ENCODE measurements around the gene KRTAP5-6. TPM values are rescaled to one million over a fixed set of nuclear protein-coding genes. Genes with fewer than 3 reads are reported as not detected.

Gene KRTAP5-6, protein sequence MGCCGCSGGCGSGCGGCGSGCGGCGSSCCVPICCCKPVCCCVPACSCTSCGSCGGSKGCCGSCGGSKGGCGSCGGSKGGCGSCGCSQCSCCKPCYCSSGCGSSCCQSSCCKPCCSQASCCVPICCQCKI
- total RNA-seq (2014; rRNA removed; shearing (Covaris generic)) = not detected in 2 replicates

DNA sequence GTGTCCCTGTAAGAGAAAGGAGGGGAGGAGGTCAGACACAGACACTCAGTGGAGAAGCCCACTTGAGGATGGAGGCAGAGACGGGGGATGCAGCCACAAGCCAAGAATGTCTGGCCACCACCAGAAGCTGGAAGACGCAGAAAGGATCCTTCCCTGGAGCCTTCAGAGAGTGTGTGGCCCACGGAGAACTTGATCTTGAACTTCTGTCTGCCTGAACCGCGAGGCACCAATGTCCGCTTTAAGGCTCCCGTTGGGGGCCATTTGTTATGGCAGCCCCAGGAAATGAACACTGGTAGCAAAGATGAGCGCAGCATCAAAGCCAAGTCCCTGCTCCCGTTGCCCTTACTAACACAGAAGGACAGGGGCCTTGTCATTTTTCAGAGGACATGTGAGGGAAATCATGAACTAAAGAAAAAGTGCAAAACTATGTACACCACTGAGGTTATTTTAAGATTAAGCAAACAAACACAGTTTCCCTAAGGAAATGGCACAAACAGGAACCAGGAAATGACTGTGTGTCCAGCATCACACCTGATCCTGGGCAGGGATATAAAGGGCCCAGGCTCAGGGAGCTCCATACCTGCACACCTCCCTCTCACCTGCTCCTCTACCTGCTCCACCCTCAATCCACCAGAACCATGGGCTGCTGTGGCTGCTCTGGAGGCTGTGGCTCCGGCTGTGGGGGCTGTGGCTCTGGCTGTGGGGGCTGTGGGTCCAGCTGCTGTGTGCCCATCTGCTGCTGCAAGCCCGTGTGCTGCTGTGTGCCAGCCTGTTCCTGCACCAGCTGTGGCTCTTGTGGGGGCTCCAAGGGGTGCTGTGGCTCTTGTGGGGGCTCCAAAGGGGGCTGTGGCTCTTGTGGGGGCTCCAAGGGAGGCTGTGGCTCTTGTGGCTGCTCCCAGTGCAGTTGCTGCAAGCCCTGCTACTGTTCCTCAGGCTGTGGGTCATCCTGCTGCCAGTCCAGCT is at the start of gene KRTAP5-6:
KRTAP5-6 (plus strand) TSS at position 588 of the 963 bp plus-strand sequence; CDS start at position 639, 51 bp downstream.
- no peak for DNase-seq (ENCODE audit: low read depth in 1 of 2, low spot score in 2 of 2)
- Histone ChIP-seq H3K9me3 (replicated peaks) (no peaks in the 10 kb centered on the region), H3K4me3 (no peak within 1 kb of the TSS), H3K27me3 (replicated peaks) (no peaks in the 10 kb centered on the region; the same call in 1 of the 2 replicates), H3K36me3 (no peaks in the 10 kb centered on the region), H3K27ac (no peak within 1 kb of the TSS), H3K4me1 (replicated peaks) (peaks cover 9% of the 10 kb centered on the region)

DNA sequence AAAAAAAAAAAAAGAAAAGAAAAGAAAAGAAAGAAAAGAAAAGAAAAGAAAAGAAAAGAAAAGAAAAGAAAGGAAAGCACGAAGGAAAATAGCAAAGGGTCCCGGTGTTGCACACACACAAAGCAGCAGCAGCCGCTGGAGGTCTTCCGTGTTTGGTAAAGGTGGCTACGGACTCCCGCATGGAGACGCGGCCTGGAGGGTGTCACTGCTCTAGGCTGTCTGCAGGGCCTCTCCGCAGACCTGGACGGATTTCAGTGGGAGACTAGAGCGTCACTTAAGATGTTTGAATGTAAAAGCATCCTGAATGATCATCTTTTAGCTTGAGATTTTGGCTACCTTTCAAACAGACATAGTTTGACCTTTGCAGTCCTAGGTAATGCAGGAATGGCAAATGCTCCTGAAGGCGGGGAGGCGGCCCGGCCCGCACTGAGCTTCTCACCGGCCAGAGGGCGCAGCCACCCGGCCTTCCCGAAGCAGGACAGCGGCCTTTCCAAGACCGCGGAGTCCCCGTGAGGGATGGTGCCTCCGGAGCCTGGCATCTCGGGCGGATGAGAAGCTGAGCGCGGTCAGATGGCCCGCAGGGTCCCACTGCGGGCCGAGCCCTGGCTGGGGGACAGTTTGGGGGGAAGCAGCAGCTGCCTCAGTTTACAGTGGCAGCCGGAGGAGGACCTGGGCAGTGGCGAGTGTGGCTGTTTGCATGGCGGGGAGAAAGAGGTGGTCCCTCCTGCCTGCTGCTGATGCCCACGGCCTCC is 48.9 kb upstream of the KRTAP5-6 start:
- no peaks in the 10 kb centered on the region for H3K27me3 ChIP-seq (replicated peaks)
- H3K27ac ChIP-seq = no peak overlapping the region
- no peak overlapping the region for H3K4me3 ChIP-seq
- no peaks in the 10 kb centered on the region for H3K36me3 ChIP-seq
- DNase-seq (ENCODE audit: low read depth in 1 of 2, low spot score in 2 of 2) = no peak
- no peaks in the 10 kb centered on the region for H3K4me1 ChIP-seq (replicated peaks)
- no peaks in the 10 kb centered on the region for H3K9me3 ChIP-seq (replicated peaks)

DNA sequence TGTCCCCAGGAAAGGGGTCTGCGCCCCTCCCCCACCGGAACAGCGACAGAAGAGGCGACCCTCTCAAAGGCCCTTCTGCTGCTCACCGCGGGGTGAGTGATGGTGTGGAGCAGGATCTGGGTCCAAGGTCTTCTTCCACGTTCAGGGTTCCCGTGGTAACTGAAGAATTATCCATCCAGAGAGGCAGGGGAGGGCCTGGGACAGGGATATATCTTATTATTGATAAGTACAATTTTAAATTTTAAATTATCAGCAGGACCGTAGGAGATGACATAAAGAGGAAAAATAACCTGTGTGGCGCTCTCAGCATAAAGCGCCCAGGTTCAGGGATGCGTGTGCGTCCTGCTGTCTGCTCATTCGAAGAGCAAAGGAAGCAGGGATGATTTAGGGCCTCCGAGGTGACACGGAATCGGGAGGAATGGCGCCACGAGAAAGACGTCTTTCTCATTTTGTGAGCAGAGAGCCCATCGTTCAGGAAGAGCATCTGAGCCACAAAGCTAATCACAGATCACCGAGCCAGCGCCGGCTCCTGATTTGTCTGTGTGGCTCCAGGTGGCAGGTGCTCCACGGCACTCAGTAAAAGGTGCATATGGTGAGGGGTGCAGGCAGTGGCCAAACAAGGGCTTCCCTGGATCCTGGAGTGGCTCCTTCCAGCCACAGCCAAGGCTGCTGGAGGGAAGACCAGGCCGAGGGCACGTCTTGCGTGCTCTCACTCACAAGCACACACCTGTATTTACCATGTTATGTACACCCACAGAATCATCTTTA is 48.2 kb upstream of the KRTAP5-6 start:
- Histone ChIP-seq H3K27me3 (replicated peaks) (no peaks in the 10 kb centered on the region), H3K4me3 (no peak overlapping the region), H3K4me1 (replicated peaks) (no peaks in the 10 kb centered on the region), H3K9me3 (replicated peaks) (no peaks in the 10 kb centered on the region), H3K36me3 (no peaks in the 10 kb centered on the region), H3K27ac (no peak overlapping the region)
- DNase-seq (ENCODE audit: low read depth in 1 of 2, low spot score in 2 of 2) = no peak

DNA sequence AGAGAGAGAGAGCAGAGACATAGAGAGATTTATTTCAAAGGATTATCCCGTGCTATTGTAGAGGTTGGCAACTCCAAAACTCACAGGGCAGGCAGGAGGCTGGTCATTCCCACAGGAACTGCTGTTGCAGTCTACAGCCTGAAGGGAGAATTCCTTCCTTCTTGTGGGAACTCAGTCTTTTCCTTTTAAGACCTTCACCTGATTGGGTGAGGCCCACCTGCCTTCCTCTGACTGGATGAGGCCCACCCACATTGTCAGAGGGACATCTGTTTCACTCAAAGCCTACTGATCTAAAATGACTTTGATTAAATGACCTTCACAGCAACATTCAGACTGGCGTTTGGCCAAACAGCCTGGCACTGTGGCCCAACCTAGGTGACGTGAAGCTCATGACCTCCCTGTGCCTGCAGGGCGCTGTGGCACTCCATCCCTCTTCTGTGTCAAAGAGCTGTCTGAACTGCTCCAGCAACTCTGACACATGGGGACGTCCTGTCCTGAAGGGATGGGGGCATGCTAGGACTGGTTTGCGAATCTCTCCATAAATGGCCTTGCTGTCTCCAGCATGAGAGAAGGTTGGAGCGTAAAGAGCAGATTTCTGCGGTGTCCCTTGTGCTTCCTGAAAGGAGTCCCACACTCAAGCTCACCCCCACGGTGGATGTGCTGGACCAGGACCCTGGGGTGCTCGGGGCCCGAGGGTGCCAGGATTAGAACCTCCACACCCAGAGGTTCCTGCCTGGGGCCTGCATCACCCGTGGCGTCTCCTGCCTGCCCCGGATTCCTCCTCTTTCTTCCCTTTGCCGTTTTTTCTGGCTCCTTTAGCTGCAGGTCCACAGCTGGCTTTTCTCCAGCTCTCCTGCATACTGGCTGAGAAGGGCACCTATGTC is 46.7 kb upstream of the KRTAP5-6 start:
- no peak overlapping the region for H3K4me3 ChIP-seq
- no peaks in the 10 kb centered on the region for H3K36me3 ChIP-seq
- no peak overlapping the region for H3K27ac ChIP-seq
- no peaks in the 10 kb centered on the region for H3K4me1 ChIP-seq (replicated peaks)
- H3K9me3 ChIP-seq (replicated peaks) = no peaks in the 10 kb centered on the region
- no peak for DNase-seq (ENCODE audit: low read depth in 1 of 2, low spot score in 2 of 2)
- no peaks in the 10 kb centered on the region for H3K27me3 ChIP-seq (replicated peaks)

DNA sequence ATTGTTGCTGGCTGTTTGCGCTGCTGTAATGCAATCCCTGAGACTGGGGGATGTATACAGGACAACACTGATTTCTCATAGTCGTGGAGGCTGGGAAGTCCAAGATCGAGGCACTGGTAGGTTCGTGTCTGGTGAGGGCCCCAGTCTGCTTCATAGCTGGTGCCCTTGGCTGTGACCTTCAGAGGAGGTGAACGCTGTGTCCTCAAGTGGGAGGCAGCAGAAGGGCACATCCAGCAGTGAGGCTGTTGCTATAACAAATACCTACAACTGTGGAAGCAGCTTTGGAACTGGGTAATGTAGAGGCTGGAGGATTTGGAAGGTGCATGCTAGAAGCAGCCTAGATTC is 46.1 kb upstream of the KRTAP5-6 start:
- Histone ChIP-seq H3K9me3 (replicated peaks) (no peaks in the 10 kb centered on the region), H3K36me3 (no peaks in the 10 kb centered on the region), H3K27me3 (replicated peaks) (no peaks in the 10 kb centered on the region), H3K4me1 (replicated peaks) (no peaks in the 10 kb centered on the region), H3K4me3 (no peak overlapping the region), H3K27ac (no peak overlapping the region)
- DNase-seq (ENCODE audit: low read depth in 1 of 2, low spot score in 2 of 2) = no peak

DNA sequence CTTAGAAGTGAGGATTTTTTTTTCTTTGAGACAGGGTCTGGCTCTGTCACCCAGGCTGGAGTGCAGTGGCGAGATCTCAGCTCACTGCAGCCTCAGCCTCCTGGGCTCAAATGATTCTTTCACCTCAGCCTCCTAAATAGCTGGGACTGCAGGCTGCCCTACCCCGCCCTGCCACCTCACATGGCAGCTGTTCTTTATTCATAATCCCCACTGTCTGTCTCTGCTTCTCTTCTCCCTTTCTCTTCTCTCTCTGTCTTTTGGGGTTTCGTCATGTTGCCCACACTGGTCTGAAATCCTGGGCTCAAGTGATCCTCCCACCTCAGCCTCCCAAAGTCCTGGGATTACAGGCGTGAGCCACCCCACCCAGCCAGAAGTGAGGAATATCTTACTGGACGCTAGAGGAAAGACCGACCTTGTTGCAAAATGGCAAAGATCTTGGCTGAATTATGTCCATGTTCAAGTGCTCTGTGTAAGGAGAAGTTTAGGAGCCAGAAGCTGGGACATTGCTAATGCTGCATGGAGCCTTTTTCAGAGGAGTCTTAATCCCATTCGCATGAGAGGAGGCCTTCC is 45.5 kb upstream of the KRTAP5-6 start:
- Histone ChIP-seq H3K4me3 (no peak overlapping the region), H3K9me3 (replicated peaks) (no peaks in the 10 kb centered on the region), H3K27ac (no peak overlapping the region), H3K27me3 (replicated peaks) (no peaks in the 10 kb centered on the region), H3K4me1 (replicated peaks) (no peaks in the 10 kb centered on the region), H3K36me3 (no peaks in the 10 kb centered on the region)
- no peak for DNase-seq (ENCODE audit: low read depth in 1 of 2, low spot score in 2 of 2)

DNA sequence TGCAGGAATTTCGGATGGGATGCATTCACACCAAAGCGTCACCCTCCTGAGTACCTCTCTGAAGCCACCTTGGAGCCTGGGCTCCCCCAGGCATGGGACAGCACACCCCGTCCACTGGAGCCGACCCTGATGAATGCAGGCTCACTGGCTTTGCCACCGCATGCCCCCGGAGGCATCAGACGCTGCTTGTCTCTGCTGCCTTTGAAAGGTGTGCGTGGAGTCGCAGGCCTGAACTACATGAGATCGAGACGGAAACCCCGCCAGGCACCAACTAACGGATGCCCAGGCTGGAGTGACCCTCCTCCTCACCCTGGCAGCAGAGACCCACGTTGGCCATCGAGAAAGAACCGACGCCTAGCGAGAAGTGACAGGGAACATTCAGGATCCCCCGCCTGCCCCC is 45.0 kb upstream of the KRTAP5-6 start:
- no peaks in the 10 kb centered on the region for H3K36me3 ChIP-seq
- H3K27me3 ChIP-seq (replicated peaks) = no peaks in the 10 kb centered on the region
- no peak overlapping the region for H3K27ac ChIP-seq
- DNase-seq (ENCODE audit: low read depth in 1 of 2, low spot score in 2 of 2) = no peak
- no peak overlapping the region for H3K4me3 ChIP-seq
- H3K4me1 ChIP-seq (replicated peaks) = no peaks in the 10 kb centered on the region
- no peaks in the 10 kb centered on the region for H3K9me3 ChIP-seq (replicated peaks)

DNA sequence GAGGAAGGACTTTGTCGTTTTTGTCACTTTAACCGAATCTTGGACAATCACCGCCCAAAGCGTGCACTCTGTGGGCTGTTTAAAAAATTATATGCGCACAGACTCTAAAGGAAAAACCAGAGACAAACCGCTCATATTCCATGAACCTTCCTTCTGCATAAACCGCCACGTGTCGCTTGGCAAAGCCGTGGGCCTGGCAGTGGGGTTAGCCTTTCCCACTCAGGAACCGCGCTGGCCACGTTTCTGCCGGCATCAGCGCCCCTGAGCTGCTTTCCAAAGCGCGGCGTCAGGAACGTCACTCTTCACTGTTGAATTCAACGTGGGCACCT is 44.6 kb upstream of the KRTAP5-6 start:
- no peak for DNase-seq (ENCODE audit: low read depth in 1 of 2, low spot score in 2 of 2)
- Histone ChIP-seq H3K4me3 (no peak overlapping the region), H3K36me3 (no peaks in the 10 kb centered on the region), H3K27me3 (replicated peaks) (no peaks in the 10 kb centered on the region), H3K27ac (no peak overlapping the region), H3K9me3 (replicated peaks) (no peaks in the 10 kb centered on the region), H3K4me1 (replicated peaks) (no peaks in the 10 kb centered on the region)

DNA sequence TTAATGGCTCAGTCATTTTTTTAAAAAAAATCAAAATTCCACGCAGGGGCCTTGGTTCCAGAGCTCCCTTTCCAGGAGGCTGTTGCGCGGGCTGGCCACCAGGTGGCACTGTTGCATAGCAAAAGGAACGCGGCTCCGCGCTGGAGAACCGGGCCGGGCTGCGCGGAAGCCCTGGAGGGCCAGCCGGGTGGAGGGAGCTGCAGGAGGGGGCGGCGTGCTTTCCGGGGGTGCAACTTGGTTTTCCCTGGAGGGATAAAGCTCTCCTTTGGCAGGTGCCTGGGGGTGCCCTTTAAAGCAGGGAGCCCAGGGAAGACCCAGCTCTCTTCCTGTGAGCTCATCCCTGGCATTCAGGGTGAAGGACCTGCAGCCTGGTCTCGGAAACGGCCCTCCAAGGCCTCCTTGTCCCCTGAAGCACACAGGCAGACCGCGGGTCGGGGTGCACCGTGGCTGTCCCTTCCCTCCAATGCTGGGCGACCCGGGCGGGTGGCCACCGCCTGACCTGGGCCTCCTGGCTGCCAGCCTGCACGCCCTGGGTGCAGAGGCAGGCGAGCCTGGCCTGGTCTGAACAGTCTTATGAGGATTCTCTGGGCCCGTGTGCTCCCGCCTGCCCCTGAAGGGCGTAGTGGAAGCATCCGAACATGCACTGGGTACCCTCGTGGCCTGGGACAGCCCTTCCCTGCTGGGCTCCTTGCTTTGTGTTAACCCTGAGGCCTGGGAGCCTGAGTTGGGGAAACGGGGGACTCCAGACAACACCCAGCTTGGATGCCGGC is 44.0 kb upstream of the KRTAP5-6 start:
- no peaks in the 10 kb centered on the region for H3K9me3 ChIP-seq (replicated peaks)
- H3K27me3 ChIP-seq (replicated peaks) = no peaks in the 10 kb centered on the region
- no peak overlapping the region for H3K27ac ChIP-seq
- no peaks in the 10 kb centered on the region for H3K36me3 ChIP-seq
- peak; percentile 19 to 52 for DNase-seq (ENCODE audit: low read depth in 1 of 2, low spot score in 2 of 2)
- no peaks in the 10 kb centered on the region for H3K4me1 ChIP-seq (replicated peaks)
- no peak overlapping the region for H3K4me3 ChIP-seq

DNA sequence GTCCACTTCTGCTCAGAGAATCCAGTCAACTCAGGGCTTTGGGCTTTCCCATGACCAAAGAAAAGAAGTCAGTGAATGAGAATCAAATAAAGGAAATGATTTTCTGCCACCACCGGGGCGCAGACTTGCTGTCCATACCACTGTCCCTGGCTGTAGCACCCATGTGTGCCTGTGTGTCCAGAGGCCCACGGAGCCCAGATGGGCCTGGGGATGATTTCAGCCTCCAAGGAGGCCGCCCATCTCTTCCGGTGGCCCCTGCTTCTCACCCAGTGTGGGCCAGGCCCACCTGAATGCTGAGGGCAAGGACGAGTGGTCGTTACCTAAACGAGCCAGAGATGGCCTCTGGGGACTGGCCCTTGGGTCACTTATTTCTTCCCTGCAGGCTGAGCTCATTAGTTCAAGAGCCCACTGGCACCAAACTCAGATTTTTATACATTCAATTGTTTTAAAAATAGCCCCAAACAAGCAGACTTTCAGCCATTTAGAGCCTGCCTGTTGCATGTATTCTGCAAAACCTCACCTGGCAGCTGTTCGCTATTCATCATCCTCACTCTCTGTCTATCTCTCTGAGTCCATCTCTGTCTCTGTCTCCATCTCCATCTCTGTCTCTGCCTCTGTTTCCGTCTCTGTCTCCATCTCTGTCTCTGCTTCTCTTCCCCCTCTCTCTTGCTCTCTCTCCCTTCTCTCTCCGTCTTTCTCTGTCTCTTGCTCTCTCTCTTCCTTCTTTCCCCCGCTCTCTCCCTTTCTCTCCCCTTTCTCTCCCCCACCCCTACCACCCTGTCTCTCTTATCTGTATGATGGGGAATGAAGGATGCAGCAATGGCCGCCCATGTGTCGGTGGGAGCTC is 43.2 kb upstream of the KRTAP5-6 start:
- no peak for DNase-seq (ENCODE audit: low read depth in 1 of 2, low spot score in 2 of 2)
- Histone ChIP-seq H3K4me1 (replicated peaks) (no peaks in the 10 kb centered on the region), H3K4me3 (no peak overlapping the region), H3K27me3 (replicated peaks) (no peaks in the 10 kb centered on the region), H3K9me3 (replicated peaks) (no peaks in the 10 kb centered on the region), H3K36me3 (no peaks in the 10 kb centered on the region), H3K27ac (no peak overlapping the region)

DNA sequence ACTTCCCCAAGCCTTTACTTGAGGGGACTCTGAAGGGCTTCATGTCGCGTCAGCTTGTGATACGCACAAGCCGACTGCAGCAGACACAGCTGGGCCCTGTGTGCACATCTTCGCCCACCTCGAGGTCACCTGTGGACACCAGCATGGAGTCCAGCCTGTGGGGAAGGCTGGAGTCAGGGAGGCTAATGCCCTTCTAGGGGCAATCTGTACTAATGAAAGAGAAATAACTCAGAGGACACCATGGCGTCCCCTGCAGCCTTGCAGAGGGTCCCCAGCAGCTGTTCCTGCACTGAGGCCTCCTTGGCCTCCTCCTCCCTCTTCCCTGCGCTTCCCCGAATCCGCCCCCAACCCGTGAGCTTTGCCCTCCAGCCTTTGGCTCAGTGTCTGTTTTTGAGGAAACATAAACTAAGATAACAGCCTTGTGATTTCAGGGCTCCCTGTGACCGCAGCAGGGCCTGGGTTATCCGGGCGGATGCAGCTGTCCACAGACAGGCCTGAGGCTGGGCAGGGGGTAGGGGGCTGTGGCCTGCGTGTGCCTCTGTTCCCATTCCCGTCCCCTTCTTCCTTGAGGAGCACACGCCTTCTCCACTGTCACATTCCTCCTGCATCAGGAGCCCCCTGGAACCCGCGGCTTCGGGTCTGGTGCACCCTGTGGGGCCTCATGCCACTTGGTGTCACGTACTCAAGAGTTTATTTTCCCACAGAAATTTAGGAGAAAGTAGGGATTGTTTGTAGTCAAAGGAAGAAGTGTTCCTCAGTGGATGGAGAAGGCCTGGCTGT is 42.4 kb upstream of the KRTAP5-6 start:
- Histone ChIP-seq H3K9me3 (replicated peaks) (no peaks in the 10 kb centered on the region), H3K4me3 (no peak overlapping the region), H3K27ac (no peak overlapping the region), H3K4me1 (replicated peaks) (no peaks in the 10 kb centered on the region), H3K36me3 (no peaks in the 10 kb centered on the region), H3K27me3 (replicated peaks) (no peaks in the 10 kb centered on the region)
- no peak for DNase-seq (ENCODE audit: low read depth in 1 of 2, low spot score in 2 of 2)
